Dermis microvascular lymphatic vessel endothelial cell (primary cell): Measurements from ENCODE around the gene ZSCAN29. TPM values are rescaled to one million over a fixed set of nuclear protein-coding genes. Genes with fewer than 3 reads are reported as not detected.

Source experiments
- DNase-seq, 2 donors: peaks; one replicate each; pipeline versions ENCODE4 v3.0.0 to v3.0.0-alpha.2; 2010; ENCODE audit warnings: low read depth in 2 of 2
- total RNA-seq: library from RNA; depleted of rRNA; stranded (reverse); fragments of >200 nt; gene quantifications from 2 replicates; pipeline ENCODE4 v1.2.1, GENCODE V29; 2014

ZSCAN29 gene
- total RNA-seq, 1 donor from 2014 or later: 12.6 TPM

- no peak for DNase-seq
These were observed 18.0 kb downstream of the ZSCAN29 start for GRCh38 chr15:43352693-43353382.

- no peak for DNase-seq
These were observed 23.7 kb downstream of the ZSCAN29 start for GRCh38 chr15:43347114-43347513.

GRCh38 chr15:43346305-43346704 lies 24.5 kb downstream of the ZSCAN29 start:
- no peak for DNase-seq

GRCh38 chr15:43330780-43331087 lies 40.1 kb downstream of the ZSCAN29 start:
- no peak for DNase-seq

- DNase-seq: peak; percentile 90 to 92
These were observed 40.7 kb downstream of the ZSCAN29 start, which contains the start of gene LCMT2 for GRCh38 chr15:43329960-43330779. Gene LCMT2 (minus strand): TSS chr15:43330573. CDS start chr15:43330489, 84 bp downstream.

GRCh38 chr15:43329217-43329959 lies 41.5 kb downstream of the ZSCAN29 start:
- DNase-seq: no peak

GRCh38 chr15:43325039-43325684 lies 45.7 kb downstream of the ZSCAN29 start:
- DNase-seq: no peak

GRCh38 chr15:43318990-43319771 lies 51.7 kb downstream of the ZSCAN29 start:
- DNase-seq: no peak

- no peak for DNase-seq
These were observed 53.2 kb downstream of the ZSCAN29 start for GRCh38 chr15:43317566-43318184.

GRCh38 chr15:43316971-43317346 lies 53.9 kb downstream of the ZSCAN29 start:
- no peak for DNase-seq

GRCh38 chr15:43316016-43316970 lies 54.5 kb downstream of the ZSCAN29 start:
- DNase-seq: no peak

- DNase-seq: no peak
These were observed 56.7 kb downstream of the ZSCAN29 start for GRCh38 chr15:43314171-43314570.

- DNase-seq: no peak
These were observed 58.5 kb downstream of the ZSCAN29 start for GRCh38 chr15:43312378-43312777.

Other genes starting within 250 kb of the ZSCAN29 start
- gene TMEM62, start 237.5 kb downstream of the ZSCAN29 start, total RNA-seq: 11.4 and 12.7 TPM in 2 replicates
- gene CCNDBP1, start 185.6 kb downstream of the ZSCAN29 start, total RNA-seq: 75.9 and 81.0 TPM in 2 replicates
- not detected in 2 replicates for gene EPB42, start 150.0 kb downstream of the ZSCAN29 start, total RNA-seq
- gene TGM5, start 104.1 kb downstream of the ZSCAN29 start, total RNA-seq: not detected in 2 replicates
- gene TGM7, start 68.8 kb downstream of the ZSCAN29 start, total RNA-seq: not detected in 2 replicates
- 2.8 and 6.1 TPM in 2 replicates for gene LCMT2, start 40.5 kb downstream of the ZSCAN29 start, total RNA-seq
- gene TUBGCP4, start 58 bp upstream of the ZSCAN29 start, total RNA-seq: 8.3 and 8.5 TPM in 2 replicates
- gene TP53BP1, start 122.1 kb upstream of the ZSCAN29 start, total RNA-seq: 42.6 and 43.1 TPM in 2 replicates
- gene MAP1A, start 146.6 kb upstream of the ZSCAN29 start, total RNA-seq: under 0.01 and 0.13 TPM in 2 replicates
- 11.6 and 23.8 TPM in 2 replicates for gene PPIP5K1, start 219.2 kb upstream of the ZSCAN29 start, total RNA-seq
- not detected in 2 replicates for gene CKMT1B, start 223.0 kb upstream of the ZSCAN29 start, total RNA-seq
- gene STRC, start 247.8 kb upstream of the ZSCAN29 start, total RNA-seq: 0.13 TPM in 1 of 2 replicates, not detected in the other